Right lobe of liver (tissue), 6 donors: ENCODE data around the gene AZU1. TPM values are rescaled to one million over a fixed set of nuclear protein-coding genes. Genes with fewer than 3 reads are reported as not detected.

Source experiments
- ATAC-seq, 4 donors: fragments of 200-7000 bp; cut with Tn5 transposase; one replicate each; pipeline ENCODE4 v1.9.1; 2020; ENCODE audit warnings: mild to moderate bottlenecking in 4 of 4, moderate library complexity in 4 of 4
- DNase-seq, 3 donors: peaks; one replicate each; pipeline ENCODE4 v3.0.0-alpha.2; 2020
- H3K27ac ChIP-seq, 3 donors: fragments of 200-600 bp; one replicate each; pipeline ENCODE4 v1.8.0; 2022
- H3K27me3 ChIP-seq, 2 donors: fragments of 200-600 bp; one replicate each; pipeline ENCODE4 v1.8.0; 2022
- H3K36me3 ChIP-seq, 4 donors: fragments of 200-600 bp; sonication (generic) in 1 of 4; one replicate each; pipeline versions ENCODE4 v1.5.1 to v1.8.0; 2017 to 2022; ENCODE audit warnings: control low read depth in 1 of 4
- H3K4me1 ChIP-seq, 4 donors: fragments of 200-600 bp; sonication (generic) in 1 of 4; one replicate each; pipeline versions ENCODE4 v1.5.1 to v1.8.0; 2017 to 2022; ENCODE audit warnings: control low read depth in 1 of 4
- H3K4me3 ChIP-seq, 3 donors: fragments of 200-600 bp; one replicate each; pipeline ENCODE4 v1.8.0; 2022
- H3K9me3 ChIP-seq, 4 donors: fragments of 200-600 bp; sonication (generic) in 1 of 4; one replicate each; pipeline versions ENCODE4 v1.5.1 to v1.8.0; 2017 to 2022; ENCODE audit warnings: control low read depth in 1 of 4
- CTCF ChIP-seq, 4 donors: fragments of 200-600 bp in 3 of 4; fragments of 450-650 bp in 1 of 4; IDR thresholded peaks; one replicate each; pipeline versions ENCODE4 v1.5.1 to v1.8.0; 2016 to 2022; ENCODE audit warnings: antibody characterized with exemption in 4 of 4, mild to moderate bottlenecking in 2 of 4
- POLR2A ChIP-seq: fragments of 450-650 bp; IDR thresholded peaks from one replicate; pipeline ENCODE4 v1.6.1; 2017; ENCODE audit warnings: antibody characterized with exemption, mild to moderate bottlenecking
- WGBS: methylation state at CpG from one replicate; pipeline ENCODE4 v1.1.6; 2018; ENCODE audit warnings: low coverage, low lambda C conversion rate; ENCODE audit not compliant: insufficient coverage; ENCODE audit errors: missing lambda C conversion rate; 5-methylcytosine and 5-hydroxymethylcytosine counted together
- intact Hi-C, 2 donors: fragments of 100-400 bp; cut with DNase I; formaldehyde crosslinking; loops; one replicate each; pipeline versions ENCODE4 v1.11.2 to v1.14.1; 2022
- long read RNA-seq: library from polyadenylated mRNA; unstranded; transcript quantifications from one replicate; pipeline ENCODE4 v2.0.0, GENCODE V29; 2019
- total RNA-seq, 6 experiments: library from RNA; depleted of rRNA in 2 of 6; stranded (reverse); fragments of >200 nt in 2 of 6; fragmentation: NEBNext Ultra II Directional in 3 of 6; extraction: Animal tissue kit (Norgen Biotek cat#: 25700) in 3 of 6; gene quantifications; one replicate each; pipeline versions ENCODE4 v1.1.0 to v1.2.4, GENCODE V29; 2016 to 2023
- donor health status: DM: no; HTN: yes; CAD: no.
- donor health status: DM: no; HTN: no; CAD: no.
- donor health status: DM: no; HTN: no; CAD: no.
- donor health status: DM: no; HTN: yes; CAD: no.
- donor health status: DM: no; HTN: yes; CAD: no.

AZU1 gene, protein sequence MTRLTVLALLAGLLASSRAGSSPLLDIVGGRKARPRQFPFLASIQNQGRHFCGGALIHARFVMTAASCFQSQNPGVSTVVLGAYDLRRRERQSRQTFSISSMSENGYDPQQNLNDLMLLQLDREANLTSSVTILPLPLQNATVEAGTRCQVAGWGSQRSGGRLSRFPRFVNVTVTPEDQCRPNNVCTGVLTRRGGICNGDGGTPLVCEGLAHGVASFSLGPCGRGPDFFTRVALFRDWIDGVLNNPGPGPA
- total RNA-seq, result 1 to 10 TPM in 2 of 6 experiments, under 1 TPM in 1, not detected in 3; 0.15 to 3.6 (median 1.8) TPM
- long read RNA-seq, partial matches to known transcripts, result 0 of 1 reads
- long read RNA-seq, other reads (novel, unspliced or antisense), result 0 of 1 reads

- 52% methylated on average over 2 of the region's 33 CpGs for WGBS
Observed at GRCh38 chr19:827710-828321, at the start of gene AZU1. AZU1 (plus strand) TSS chr19:827837; CDS start chr19:827847, 10 bp downstream.

GRCh38 chr19:778910-779653 is 48.6 kb upstream of the AZU1 start:
- DNase-seq (peak in 2 of 3 donors; percentile 54 to 70), ATAC-seq (peak; percentile 57 to 81 (median 70))
- Histone ChIP-seq H3K27me3 (no peaks in the 10 kb centered on the region), H3K27ac (peak overlapping the region in 1 of 3 donors; percentile 22), H3K4me1 (peaks cover 0 to 2% (median 0%) of the 10 kb centered on the region in 4 donors), H3K9me3 (no peaks in the 10 kb centered on the region), H3K4me3 (no peak overlapping the region), H3K36me3 (no peaks in the 10 kb centered on the region)
- TF ChIP-seq CTCF (IDR thresholded peaks at IDR 0.05) (no peak), POLR2A (peak; percentile 16)
- intact Hi-C loops, result no loop called here
- WGBS, result 29% methylated on average over 20 of the region's 36 CpGs

More at GRCh38 chr19:827710-828321, at the start of gene AZU1:
- DNase-seq (no peak), ATAC-seq (peak in 2 of 4 donors; percentile 21 to 51)
- intact Hi-C loops, result no loop called here
- H3K27me3 ChIP-seq, result no peaks in the 10 kb centered on the region
- H3K4me3 ChIP-seq, result no peak within 1 kb of the TSS
- no peaks in the 10 kb centered on the region for H3K9me3 ChIP-seq
- no peaks in the 10 kb centered on the region for H3K4me1 ChIP-seq
- H3K36me3 ChIP-seq, result no peaks in the 10 kb centered on the region
- no peak within 1 kb of the TSS for H3K27ac ChIP-seq
- TF ChIP-seq POLR2A (no peak), CTCF (IDR thresholded peaks at IDR 0.05) (no peak)

DNA sequence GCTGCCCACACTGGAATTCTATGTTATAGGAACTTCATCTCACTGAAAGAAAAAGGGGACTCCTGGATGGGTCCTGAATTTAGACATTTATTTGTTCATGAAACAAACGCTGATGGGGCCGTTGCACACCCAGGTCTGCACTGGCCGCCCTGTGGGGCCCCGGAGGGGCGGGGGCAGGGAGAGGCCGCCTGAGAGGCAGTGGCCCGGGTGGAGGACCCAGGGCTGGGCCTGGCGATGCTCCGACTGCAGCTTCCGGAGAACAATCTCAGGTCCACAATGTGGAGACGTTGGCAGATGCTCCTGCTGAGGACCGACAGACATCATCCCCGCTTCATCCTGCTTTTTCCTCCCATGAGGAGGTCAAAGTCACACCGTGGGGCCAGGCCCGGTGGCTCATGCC is 46.7 kb upstream of the AZU1 start:
- H3K27ac ChIP-seq, result no peak overlapping the region
- 95% methylated on average over 4 of the region's 15 CpGs for WGBS
- no peaks in the 10 kb centered on the region for H3K27me3 ChIP-seq
- no peaks in the 10 kb centered on the region for H3K36me3 ChIP-seq
- ATAC-seq, result no peak
- no peak for TF ChIP-seq POLR2A
- TF ChIP-seq CTCF (IDR thresholded peaks at IDR 0.05), result no peak
- no peak overlapping the region for H3K4me3 ChIP-seq
- intact Hi-C loops, result no loop called here
- H3K9me3 ChIP-seq, result no peaks in the 10 kb centered on the region
- peaks cover 0 to 2% (median 0%) of the 10 kb centered on the region in 4 donors for H3K4me1 ChIP-seq
- no peak for DNase-seq

DNA sequence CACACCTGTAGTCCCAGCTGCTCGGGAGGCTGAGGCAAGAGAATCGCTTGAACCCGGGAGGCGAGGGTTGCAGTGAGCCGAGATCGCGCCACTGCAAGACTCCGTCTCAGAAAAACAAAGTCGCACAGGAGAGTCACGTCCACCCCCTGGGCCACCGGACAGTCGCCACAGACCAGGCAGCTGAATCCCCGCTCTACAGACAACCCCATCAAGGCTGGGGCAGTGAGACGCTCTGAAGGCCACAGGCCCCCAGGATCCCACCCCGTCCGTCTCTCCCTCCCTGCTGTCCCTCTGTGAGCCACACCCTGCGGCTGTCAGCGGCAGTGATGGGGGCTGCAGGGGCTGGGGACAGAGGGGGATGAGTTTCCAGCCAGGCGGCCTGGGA is 45.8 kb upstream of the AZU1 start:
- Histone ChIP-seq H3K36me3 (no peaks in the 10 kb centered on the region), H3K27me3 (no peaks in the 10 kb centered on the region), H3K4me3 (no peak overlapping the region), H3K27ac (peak overlapping the region in 1 of 3 donors; percentile 47), H3K9me3 (no peaks in the 10 kb centered on the region), H3K4me1 (peaks cover 0 to 2% (median 0%) of the 10 kb centered on the region in 4 donors)
- ATAC-seq (no peak), DNase-seq (no peak)
- WGBS, result 93% methylated on average over 8 of the region's 19 CpGs
- intact Hi-C loops, result no loop called here
- TF ChIP-seq CTCF (IDR thresholded peaks at IDR 0.05) (no peak), POLR2A (no peak)
